Stimulated activated CD8-positive, alpha-beta memory T cell treated with anti-CD3 and anti-CD28 coated beads, Interleukin-4, amount 100 ng/mL, for 24 hours (primary cell): Measurements from ENCODE around the gene LRRC27.
"Not testable (repeated sequence)": the region's sequence is repeated elsewhere in the genome, so short reads cannot be mapped to it uniquely, and the experiment has no call there.

Source experiments
- DNase-seq: peaks from one replicate; pipeline ENCODE4 v3.0.0-alpha.2; 2020; ENCODE audit warnings: low read depth

LRRC27 gene

GRCh38 chr10:132314881-132315280 lies 17.1 kb upstream of the LRRC27 start:
- DNase-seq, result not testable (repeated sequence)

- no peak for DNase-seq
Observed at GRCh38 chr10:132316133-132316532, 15.9 kb upstream of the LRRC27 start.

DNA sequence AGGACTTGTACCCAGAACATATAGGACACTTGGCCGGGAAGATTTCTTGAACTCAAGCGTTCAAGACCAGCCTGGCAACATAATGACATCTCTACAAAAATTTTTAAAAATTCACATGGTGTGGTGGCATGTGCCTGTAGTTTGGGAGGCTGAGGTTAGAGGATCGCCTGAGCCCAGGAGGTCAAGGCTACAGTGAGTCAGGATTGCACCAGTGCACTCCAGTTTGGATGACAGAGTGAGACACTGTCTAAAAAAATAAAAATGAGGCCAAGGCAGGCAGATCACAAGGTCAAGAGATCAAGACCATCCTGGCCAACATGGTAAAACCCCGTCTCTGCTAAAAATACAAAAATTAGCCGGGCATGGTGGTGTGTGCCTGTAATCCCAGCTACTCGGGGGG lies 14.5 kb upstream of the LRRC27 start:
- DNase-seq, result not testable (repeated sequence)

DNA sequence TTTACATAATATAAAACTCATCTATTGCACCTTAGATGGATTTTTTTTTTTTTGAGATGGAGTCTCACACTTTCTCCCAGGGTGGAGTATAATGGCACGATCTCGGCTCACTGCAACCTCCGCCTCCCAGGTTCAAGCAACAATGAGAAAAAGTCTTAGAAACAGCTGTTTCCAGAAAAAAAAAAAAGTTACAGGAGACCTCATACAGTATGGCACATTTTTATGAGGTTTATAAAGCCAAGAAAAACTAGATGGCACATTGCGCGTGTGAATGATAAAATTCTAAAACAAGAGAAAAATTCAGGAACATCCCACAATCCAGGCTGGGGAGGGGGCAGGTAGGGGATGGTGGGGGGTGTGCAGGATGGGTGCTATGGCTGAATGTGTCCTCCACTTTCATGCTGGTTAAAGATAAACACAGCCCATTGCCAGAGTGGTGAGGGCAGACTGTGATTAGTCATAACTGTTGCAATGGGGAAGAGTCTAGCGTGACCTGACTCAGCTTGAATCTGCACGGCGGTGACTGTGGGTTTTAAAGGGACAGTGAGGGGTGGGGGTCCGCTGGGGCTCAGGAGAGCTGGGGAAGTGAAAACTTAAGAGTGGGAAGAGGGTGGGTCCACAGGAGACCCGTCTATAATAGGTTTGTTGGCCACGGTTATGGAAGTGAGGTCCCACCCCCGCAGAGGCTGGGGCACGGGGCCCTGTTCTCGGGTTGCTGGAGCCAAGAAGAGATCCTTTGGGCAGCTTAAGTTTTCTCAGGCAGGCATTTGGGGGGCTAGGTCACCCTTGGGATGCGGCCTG lies 11.9 kb upstream of the LRRC27 start:
- DNase-seq, result peak; percentile 26

DNA sequence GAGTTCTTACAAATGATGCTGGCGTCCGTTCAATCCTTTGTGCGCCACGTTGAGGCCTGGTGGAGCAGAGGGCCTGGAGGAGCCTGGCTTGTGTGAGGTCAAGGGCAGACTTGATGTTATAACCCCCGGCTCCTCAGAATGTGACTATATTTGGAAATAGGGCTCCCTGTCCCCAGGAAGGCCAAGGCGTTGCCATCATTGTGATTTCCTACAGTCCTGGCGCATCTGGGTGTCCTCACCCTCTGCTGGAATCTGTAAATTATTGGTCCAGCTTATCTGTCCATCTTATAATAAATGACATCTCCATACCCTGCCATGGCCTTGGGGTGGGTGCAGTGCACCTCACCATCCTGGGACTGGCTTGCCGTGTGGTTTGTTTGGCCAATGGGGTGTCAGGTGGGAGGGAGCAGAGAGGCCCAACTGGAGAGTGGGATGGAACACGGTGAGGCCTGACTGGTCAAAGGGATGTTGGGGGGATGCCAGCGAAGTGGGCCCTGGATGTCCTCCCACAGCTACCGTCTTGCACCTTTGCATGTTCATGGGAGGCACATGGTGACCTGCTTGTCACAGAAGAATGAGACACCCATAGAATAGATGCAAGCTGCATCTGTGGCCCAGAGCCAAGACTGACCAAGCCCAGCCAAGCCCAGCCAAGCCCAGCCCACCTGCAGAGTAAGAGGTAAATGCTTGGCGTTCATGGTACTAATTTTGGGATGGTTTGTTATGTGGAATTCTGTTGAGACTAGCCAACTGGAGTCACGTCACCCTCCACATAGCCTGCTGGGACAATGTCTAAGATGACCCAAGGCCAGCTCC lies 11.1 kb upstream of the LRRC27 start:
- no peak for DNase-seq

DNA sequence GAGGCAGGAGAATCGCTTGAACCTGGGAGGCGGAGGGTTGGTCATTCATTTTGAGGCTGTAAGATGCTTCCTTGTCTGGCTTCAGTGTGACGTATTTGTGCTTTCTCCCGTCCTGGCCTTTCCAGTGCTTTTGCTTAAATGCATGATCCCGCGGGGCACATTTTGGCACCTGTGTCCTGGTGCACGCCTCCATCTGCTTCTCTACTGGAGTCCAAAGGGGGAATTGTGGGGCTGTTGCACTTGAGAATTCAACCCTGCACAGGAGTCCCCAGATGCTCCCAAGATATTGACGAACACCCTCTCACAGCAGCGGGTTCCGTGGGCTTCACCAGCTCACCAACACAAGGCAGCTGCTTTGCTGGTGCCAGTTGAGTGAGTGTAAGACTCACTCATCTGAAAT lies 10.3 kb upstream of the LRRC27 start:
- no peak for DNase-seq

DNA sequence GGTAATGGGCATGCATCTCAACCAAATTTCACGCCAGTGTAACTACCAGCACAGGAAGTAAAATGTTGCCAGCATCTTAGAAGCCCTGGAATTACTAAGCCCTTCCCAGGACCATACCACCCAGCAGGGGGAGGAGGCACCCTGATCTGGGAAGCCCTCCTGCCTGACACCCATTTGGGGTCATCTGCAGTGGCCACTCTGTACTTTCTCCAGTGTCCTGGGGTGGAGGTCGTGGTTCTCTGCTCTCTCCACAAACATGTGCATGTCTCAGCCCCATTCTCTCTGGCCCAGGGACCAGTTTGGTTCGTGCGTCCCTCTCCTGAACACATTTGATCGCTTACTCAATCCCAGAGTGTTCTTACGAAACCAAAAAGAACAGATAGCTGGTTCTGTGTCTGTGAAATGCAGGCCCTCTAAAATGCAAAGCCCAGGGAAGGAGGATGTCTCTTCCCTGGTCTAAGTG lies 9.4 kb upstream of the LRRC27 start:
- no peak for DNase-seq

DNA sequence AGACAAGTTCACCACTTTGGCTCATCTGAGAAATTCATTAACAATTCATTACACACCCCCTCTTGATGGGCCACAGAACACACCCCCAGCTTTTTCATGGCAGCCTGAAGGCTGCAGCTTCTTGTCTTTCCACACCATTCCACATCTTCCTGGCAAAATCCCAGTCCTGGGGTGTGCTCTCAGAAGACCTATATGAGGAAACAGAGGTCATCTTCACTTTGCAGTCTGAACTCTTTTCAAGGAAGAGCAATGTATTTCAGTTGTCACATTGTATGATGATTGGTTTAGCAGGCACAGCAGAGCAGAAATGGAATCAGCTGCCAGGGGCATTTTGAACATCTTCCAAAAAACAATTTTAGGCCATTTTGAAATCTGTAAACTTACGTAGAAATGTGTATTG lies 7.8 kb upstream of the LRRC27 start:
- DNase-seq, result no peak

GRCh38 chr10:132326344-132326889 lies 5.6 kb upstream of the LRRC27 start:
- DNase-seq, result no peak

DNA sequence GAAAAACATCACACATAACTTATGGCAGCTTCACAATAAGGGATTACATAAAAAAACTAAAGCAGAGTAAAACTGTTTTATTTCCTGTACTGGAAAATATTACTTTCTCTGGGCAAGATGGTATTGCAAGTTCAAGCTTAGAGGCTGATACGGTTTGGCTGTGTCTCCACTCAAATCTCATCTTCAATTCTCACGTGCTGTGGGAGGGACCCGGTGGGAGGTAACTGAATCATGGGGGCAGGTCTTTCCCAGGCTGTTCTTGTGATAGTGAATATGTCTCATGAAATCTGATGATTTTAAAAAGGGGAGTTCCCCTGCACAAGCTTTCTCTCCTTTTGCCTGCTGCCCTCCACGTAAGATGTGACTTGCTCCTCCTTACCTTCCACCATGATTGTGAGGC lies 5.1 kb upstream of the LRRC27 start:
- peak; percentile 34 for DNase-seq

DNA sequence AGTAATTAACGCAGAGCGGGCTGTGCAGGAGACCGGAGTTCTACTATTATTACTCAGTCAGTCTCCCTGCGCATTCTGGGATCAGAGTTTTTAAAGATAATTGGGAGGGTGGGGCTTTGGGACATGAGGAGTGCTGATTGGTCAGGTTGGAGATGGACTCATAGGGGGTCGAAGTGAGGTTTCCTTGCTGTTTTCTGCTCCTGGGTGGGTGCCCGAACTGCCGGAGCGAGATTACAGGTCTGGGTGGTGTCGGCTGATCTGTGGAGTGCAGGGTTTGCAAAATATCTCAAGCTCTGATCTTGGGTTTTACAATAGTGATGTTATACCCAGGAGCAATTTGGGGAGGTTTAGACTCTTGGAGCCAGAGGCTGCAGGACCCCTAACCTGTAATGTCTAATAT lies 3.9 kb upstream of the LRRC27 start:
- DNase-seq, result no peak

GRCh38 chr10:132328738-132329137 lies 3.3 kb upstream of the LRRC27 start:
- DNase-seq, result no peak

DNA sequence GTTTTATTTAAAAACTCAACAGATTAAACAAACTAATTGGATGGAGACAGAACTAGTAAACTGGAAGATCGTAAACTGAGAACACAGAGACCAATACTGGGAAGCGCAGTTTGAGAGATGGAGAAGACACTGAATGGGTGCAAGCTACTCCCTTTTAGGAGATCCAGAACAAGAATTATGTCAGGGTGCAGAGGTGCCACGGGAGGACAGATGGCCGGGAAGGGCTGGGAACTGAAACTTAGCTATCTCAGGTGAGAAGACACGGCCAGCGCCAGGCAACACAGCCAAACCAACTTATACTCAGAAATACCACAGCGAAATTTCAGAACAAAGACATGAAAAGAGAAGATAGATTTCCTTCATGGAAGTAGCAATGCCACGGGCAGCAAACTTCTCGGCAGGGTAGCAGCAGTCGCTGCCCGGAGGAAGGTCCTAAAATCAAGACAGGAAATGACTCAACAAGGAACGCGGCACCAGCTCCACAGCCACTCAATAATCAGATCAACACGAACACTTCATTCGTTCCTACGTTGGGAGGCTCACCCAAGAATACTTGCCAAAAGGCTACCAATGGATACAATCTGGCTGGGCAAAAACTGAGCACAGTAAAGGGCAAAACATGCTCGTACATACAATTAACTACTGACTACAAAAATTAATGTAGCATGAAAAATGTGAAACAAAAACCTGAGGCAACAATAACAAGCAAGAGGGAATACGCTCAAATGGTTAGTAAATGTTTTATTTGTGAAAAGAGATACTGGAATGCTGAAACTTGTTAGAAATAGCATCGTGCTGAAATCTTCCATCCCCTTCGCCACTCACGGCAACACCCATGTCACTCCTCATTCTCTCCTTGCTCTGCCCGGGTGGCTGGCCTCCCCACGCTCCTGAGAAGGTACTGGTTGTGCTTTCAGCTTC lies 2.2 kb upstream of the LRRC27 start:
- DNase-seq, result no peak

DNA sequence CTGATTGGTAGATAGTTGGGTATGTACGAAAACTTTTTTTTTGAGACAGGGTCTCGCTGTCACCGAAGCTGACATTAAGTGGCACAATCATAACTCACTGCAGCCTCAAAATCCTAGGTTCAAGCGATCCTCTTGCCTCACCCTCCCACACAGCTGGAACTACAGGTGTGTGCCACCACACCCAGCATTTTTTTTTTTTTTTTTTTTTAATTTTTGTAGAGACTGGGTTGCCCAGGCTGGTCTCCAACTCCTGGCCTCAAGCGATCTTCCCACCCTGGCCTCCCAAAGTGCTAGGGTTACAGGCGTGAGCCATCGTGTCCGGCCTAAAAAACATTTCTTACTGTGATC lies 1.5 kb upstream of the LRRC27 start:
- no peak for DNase-seq

- DNase-seq, result no peak
Observed at GRCh38 chr10:132332433-132332754, 401 bp downstream of the LRRC27 start.

GRCh38 chr10:132333386-132333785 lies 1.4 kb downstream of the LRRC27 start:
- no peak for DNase-seq

- no peak for DNase-seq
Observed at GRCh38 chr10:132334631-132335188, 2.7 kb downstream of the LRRC27 start.

- DNase-seq, result no peak
Observed at GRCh38 chr10:132335189-132336063, 3.4 kb downstream of the LRRC27 start.

- no peak for DNase-seq
Observed at GRCh38 chr10:132336064-132336746, 4.2 kb downstream of the LRRC27 start.

DNA sequence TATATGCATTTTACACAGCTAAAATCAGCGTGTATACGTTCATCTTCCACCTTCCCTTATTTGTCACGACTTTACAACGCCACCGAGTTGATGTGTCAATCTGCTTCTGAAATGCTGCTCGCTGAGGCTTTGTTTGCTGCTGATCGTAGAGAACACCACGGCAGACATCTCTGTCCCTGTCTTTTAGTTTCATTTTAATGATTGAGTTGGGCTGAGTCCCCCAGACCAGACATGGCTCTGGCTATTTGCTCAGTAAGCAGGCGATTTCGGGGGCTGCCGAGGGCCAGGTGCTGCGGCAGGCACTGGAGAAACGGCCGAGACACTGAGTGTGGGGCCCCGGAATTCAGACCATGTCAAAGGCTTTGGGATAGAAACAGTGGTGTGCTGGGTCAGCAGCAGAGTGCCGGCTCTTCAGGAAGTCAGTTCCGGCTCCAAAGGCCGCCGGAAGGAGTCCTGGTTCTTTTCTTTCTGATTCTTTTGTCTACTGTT lies 5.0 kb downstream of the LRRC27 start:
- DNase-seq, result no peak
